ENCODE measurements around the gene CITED1. TPM values are rescaled to one million over a fixed set of nuclear protein-coding genes. Genes with fewer than 3 reads are reported as not detected.

CITED1 gene
- total RNA-seq, 1 experiment from 2014 or later, result 2.8 TPM

GRCh38 chrX:72265263-72265662 lies 40.5 kb downstream of the CITED1 start:
- ATAC-seq, result no peak
- H3K9ac ChIP-seq (ENCODE audit: low read length), result no peak overlapping the region
- CTCF ChIA-PET, result no interaction called here
- no peak overlapping the region for H3K4me2 ChIP-seq (ENCODE audit: low read length)
- TF ChIP-seq SRF (IDR thresholded peaks at IDR 0.05; ENCODE audit: low read depth), result no peak
- TF ChIP-seq FOSL1 (IDR thresholded peaks at IDR 0.05; ENCODE audit: low read depth), result no peak
- TF ChIP-seq ZBTB33 (IDR thresholded peaks at IDR 0.05; ENCODE audit: extremely low read depth, insufficient replicate concordance, low read length), result no peak
- TF ChIP-seq ZNF274 (IDR thresholded peaks at IDR 0.05; ENCODE audit: low read depth, low read length), result no peak
- no peaks in the 10 kb centered on the region for H3K27me3 ChIP-seq (ENCODE audit: insufficient read depth, low read length)
- POLR2A ChIA-PET, result interaction anchor here (4.2 kb wide), 1 partner anchor 12 kb away, joined by 18 read pairs; the partner anchor contains the start of gene RPS4X
- intact Hi-C loops (cut with micrococcal nuclease), result no loop called here
- H3K4me3 ChIP-seq (replicated peaks in 1 of 2; ENCODE audit: low read depth in 1 of 2, low read length in 2 of 2), result no peak overlapping the region
- peaks cover 0 to 4% of the 10 kb centered on the region in 2 experiments; a peak in 2 of 4 replicates for H3K4me1 ChIP-seq (ENCODE audit: control insufficient read depth in 1 of 2, insufficient read depth in 2 of 2, low read length in 2 of 2)
- BruUV-seq (replicated peaks), result no TSS peak
- H3K9me2 ChIP-seq (ENCODE audit: insufficient read depth), result no peaks in the 10 kb centered on the region
- H4K20me1 ChIP-seq (ENCODE audit: insufficient read depth), result no peaks in the 10 kb centered on the region
- no peak overlapping the region for H2AFZ ChIP-seq (ENCODE audit: low read depth, low read length, poor library complexity, severe bottlenecking)
- H3K79me2 ChIP-seq (ENCODE audit: insufficient read depth, low read length), result no peaks in the 10 kb centered on the region
- H3K27ac ChIP-seq (ENCODE audit: low read depth, low read length), result no peak overlapping the region
- RAD21 ChIA-PET (ENCODE audit: low non-redundant PET in 1 of 2, low total read pairs in 2 of 2, uncharacterized antibody in 2 of 2, unreplicated experiment in 2 of 2), result no interaction called here
- DNase-seq (ENCODE audit: low read depth, low spot score), result no peak
- peaks cover 0 to 4% of the 10 kb centered on the region in 2 experiments; a peak in 2 of 4 replicates for H3K36me3 ChIP-seq (ENCODE audit: control insufficient read depth in 1 of 2, insufficient read depth in 2 of 2, low read length in 2 of 2)
- no peaks in the 10 kb centered on the region for H3K9me3 ChIP-seq (ENCODE audit: control insufficient read depth in 1 of 2, insufficient read depth in 1 of 2, low read depth in 1 of 2, low read length in 2 of 2)

- no peak for ATAC-seq
- Histone ChIP-seq H3K27me3 (ENCODE audit: insufficient read depth, low read length) (no peaks in the 10 kb centered on the region), H3K9me2 (ENCODE audit: insufficient read depth) (no peaks in the 10 kb centered on the region), H3K9me3 (ENCODE audit: control insufficient read depth in 1 of 2, insufficient read depth in 1 of 2, low read depth in 1 of 2, low read length in 2 of 2) (no peaks in the 10 kb centered on the region), H3K4me1 (ENCODE audit: control insufficient read depth in 1 of 2, insufficient read depth in 2 of 2, low read length in 2 of 2) (peaks cover 0 to 9% of the 10 kb centered on the region in 2 experiments; a peak in 2 of 4 replicates), H4K20me1 (ENCODE audit: insufficient read depth) (no peaks in the 10 kb centered on the region), H3K4me3 (replicated peaks in 1 of 2; ENCODE audit: low read depth in 1 of 2, low read length in 2 of 2) (no peak overlapping the region), H3K27ac (ENCODE audit: low read depth, low read length) (no peak overlapping the region), H3K36me3 (ENCODE audit: control insufficient read depth in 1 of 2, insufficient read depth in 2 of 2, low read length in 2 of 2) (no peaks in the 10 kb centered on the region), H3K9ac (ENCODE audit: low read length) (no peak overlapping the region), H3K79me2 (ENCODE audit: insufficient read depth, low read length) (no peaks in the 10 kb centered on the region), H3K4me2 (ENCODE audit: low read length) (no peak overlapping the region), H2AFZ (ENCODE audit: low read depth, low read length, poor library complexity, severe bottlenecking) (no peak overlapping the region)
- ChIA-PET CTCF (no interaction called here), RAD21 (ENCODE audit: low non-redundant PET in 1 of 2, low total read pairs in 2 of 2, uncharacterized antibody in 2 of 2, unreplicated experiment in 2 of 2) (no interaction called here), POLR2A (no interaction called here)
- no TSS peak for BruUV-seq (replicated peaks)
- intact Hi-C loops (cut with micrococcal nuclease), result no loop called here
- no peak for DNase-seq (ENCODE audit: low read depth, low spot score)
- no peak for TF ChIP-seq REST (IDR thresholded peaks at IDR 0.05; ENCODE audit: low read depth)
- no peak for TF ChIP-seq SIN3A (IDR thresholded peaks at IDR 0.05; ENCODE audit: low read depth)
- no peak for TF ChIP-seq ZBTB33 (IDR thresholded peaks at IDR 0.05; ENCODE audit: extremely low read depth, insufficient replicate concordance, low read length)
- no peak for TF ChIP-seq SRF (IDR thresholded peaks at IDR 0.05; ENCODE audit: low read depth)
- TF ChIP-seq SP1 (IDR thresholded peaks at IDR 0.05; ENCODE audit: low read depth), result no peak
- TF ChIP-seq ATF3 (IDR thresholded peaks at IDR 0.05), result no peak
- no peak for TF ChIP-seq POLR2A (IDR thresholded peaks at IDR 0.05; ENCODE audit: borderline replicate concordance, extremely low read depth, insufficient read depth, insufficient read length)
- TF ChIP-seq ELF1 (IDR thresholded peaks at IDR 0.05; ENCODE audit: borderline replicate concordance, low read depth), result no peak
- no peak for TF ChIP-seq YY1 (IDR thresholded peaks at IDR 0.05; ENCODE audit: extremely low read depth, insufficient replicate concordance, low read depth, low read length)
- TF ChIP-seq CBX3 (IDR thresholded peaks at IDR 0.05; ENCODE audit: low read depth), result no peak
- TF ChIP-seq ZFX (IDR thresholded peaks at IDR 0.05), result no peak
Observed at GRCh38 chrX:72262077-72262476, 43.6 kb downstream of the CITED1 start.
